ENCODE measurements around the gene SLC18A3. TPM values are rescaled to one million over a fixed set of nuclear protein-coding genes. Genes with fewer than 3 reads are reported as not detected.

Gene SLC18A3
- total and polyA plus RNA-seq, 3 donors from 2014 or later, result not detected

DNA sequence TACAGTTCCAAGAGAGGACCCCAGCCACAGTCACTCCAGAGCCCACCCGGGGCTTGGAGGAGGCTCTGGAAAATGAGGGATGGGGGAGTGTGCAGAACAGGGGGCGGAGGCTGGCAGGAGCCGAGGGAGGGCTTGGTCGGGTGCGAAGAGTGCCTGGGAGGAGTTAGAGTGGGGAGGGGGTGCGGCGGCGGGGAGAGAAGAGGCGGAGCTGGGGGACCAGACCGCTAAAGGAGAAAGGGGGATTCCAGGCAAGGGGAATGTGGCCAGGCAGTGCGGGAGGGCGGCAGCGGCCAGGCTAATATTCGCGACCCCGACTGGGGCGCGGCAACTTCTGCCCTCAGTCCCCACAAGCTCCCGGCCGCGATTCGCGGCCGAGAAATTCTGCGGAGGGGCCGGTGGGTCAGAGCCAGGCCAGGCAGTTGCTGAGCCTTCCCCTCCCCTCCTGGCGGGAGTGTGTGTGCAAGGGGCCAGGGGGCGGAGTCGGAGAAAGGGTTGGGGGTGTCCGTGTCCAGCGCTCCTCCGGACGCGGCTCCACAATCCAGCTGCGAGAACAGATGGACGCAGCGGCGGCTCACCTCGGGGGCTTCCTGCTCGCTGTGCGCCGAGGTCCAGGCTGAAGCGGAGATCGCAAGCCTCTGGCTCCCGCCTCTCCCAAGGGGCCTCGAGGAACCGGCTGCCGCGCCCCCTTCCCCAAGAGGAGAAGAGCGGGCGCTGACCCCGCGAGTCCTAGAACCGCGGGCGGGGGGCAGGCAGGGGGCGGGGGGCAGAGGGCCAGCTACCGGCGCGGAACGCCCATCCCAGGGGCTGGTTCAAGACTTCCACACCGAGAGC lies 612 bp upstream of the SLC18A3 start:
- Histone ChIP-seq H3K4me3 (peak overlapping the region in 1 of 2 donors; percentile 6), H3K9me3 (no peaks in the 10 kb centered on the region), H3K27ac (no peak overlapping the region), H3K4me1 (peaks cover 5% of the 10 kb centered on the region), H3K27me3 (no peaks in the 10 kb centered on the region), H3K36me3 (ENCODE audit: low read depth, missing control alignments) (no peaks in the 10 kb centered on the region)
- DNase-seq, result no peak
- intact Hi-C loops (cut with DNase I; ENCODE audit: low total_unique reads), result no loop called here
- TF ChIP-seq POLR2A (IDR thresholded peaks at IDR 0.05), result no peak
- TF ChIP-seq, protein P1, sequence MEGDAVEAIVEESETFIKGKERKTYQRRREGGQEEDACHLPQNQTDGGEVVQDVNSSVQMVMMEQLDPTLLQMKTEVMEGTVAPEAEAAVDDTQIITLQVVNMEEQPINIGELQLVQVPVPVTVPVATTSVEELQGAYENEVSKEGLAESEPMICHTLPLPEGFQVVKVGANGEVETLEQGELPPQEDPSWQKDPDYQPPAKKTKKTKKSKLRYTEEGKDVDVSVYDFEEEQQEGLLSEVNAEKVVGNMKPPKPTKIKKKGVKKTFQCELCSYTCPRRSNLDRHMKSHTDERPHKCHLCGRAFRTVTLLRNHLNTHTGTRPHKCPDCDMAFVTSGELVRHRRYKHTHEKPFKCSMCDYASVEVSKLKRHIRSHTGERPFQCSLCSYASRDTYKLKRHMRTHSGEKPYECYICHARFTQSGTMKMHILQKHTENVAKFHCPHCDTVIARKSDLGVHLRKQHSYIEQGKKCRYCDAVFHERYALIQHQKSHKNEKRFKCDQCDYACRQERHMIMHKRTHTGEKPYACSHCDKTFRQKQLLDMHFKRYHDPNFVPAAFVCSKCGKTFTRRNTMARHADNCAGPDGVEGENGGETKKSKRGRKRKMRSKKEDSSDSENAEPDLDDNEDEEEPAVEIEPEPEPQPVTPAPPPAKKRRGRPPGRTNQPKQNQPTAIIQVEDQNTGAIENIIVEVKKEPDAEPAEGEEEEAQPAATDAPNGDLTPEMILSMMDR (IDR thresholded peaks at IDR 0.05), result no peak
- WGBS, 2 donors, result 0 to 1% methylated on average over 42 to 57 of the region's 62 CpGs

DNA sequence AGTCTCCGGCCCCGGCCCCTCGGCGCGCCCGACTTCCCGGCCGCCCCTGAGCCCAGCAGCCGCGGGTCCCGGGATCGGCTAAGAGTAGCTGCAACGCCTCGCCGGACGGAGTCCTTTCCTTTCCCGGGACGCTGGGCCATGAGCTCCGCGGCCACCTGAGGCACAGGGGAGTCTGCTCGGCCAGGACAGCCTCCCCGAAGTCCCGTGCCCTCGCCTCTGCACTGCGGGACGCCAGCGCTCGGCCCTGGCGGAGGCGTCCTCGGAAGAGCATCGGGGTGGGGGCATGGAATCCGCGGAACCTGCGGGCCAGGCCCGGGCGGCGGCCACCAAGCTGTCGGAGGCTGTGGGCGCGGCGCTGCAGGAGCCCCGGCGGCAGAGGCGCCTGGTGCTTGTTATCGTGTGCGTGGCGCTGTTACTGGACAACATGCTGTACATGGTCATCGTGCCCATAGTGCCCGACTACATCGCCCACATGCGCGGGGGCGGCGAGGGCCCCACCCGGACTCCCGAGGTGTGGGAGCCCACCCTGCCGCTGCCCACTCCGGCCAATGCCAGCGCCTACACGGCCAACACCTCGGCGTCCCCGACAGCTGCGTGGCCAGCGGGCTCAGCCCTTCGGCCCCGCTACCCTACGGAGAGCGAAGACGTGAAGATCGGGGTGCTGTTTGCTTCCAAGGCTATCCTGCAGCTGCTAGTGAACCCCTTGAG lies 502 bp downstream of the SLC18A3 start:
- Histone ChIP-seq H3K27me3 (no peaks in the 10 kb centered on the region), H3K36me3 (ENCODE audit: low read depth, missing control alignments) (no peaks in the 10 kb centered on the region), H3K4me1 (peaks cover 5% of the 10 kb centered on the region), H3K9me3 (no peaks in the 10 kb centered on the region), H3K4me3 (peak overlapping the region in 1 of 2 donors; percentile 13), H3K27ac (no peak overlapping the region)
- intact Hi-C loops (cut with DNase I; ENCODE audit: low total_unique reads), result no loop called here
- DNase-seq, result no peak
- 3% methylated on average over 25 of the region's 72 CpGs; no CpG with 5 or more reads in 1 of the 2 donors for WGBS, 2 donors
- TF ChIP-seq POLR2A (IDR thresholded peaks at IDR 0.05), result no peak
- TF ChIP-seq, protein P1 (IDR thresholded peaks at IDR 0.05), result no peak

DNA sequence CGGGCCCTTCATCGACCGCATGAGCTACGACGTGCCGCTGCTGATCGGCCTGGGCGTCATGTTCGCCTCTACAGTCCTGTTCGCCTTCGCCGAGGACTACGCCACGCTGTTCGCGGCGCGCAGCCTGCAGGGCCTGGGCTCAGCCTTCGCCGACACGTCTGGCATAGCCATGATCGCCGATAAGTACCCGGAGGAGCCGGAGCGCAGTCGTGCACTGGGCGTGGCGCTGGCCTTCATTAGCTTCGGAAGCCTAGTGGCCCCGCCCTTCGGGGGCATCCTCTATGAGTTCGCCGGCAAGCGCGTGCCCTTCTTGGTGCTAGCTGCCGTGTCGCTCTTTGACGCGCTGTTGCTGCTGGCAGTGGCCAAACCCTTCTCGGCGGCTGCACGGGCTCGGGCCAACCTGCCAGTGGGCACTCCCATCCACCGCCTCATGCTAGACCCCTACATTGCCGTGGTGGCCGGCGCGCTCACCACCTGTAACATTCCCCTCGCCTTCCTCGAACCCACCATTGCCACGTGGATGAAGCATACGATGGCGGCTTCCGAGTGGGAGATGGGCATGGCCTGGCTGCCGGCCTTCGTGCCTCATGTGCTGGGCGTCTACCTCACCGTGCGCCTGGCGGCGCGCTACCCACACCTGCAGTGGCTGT lies 1.2 kb downstream of the SLC18A3 start:
- H3K4me3 ChIP-seq, result no peak overlapping the region
- H3K9me3 ChIP-seq, result no peaks in the 10 kb centered on the region
- intact Hi-C loops (cut with DNase I; ENCODE audit: low total_unique reads), result no loop called here
- H3K4me1 ChIP-seq, result peaks cover 5% of the 10 kb centered on the region
- WGBS, 2 donors, result 3% methylated on average over 16 to 58 of the region's 63 CpGs
- no peak overlapping the region for H3K27ac ChIP-seq
- no peaks in the 10 kb centered on the region for H3K27me3 ChIP-seq
- no peaks in the 10 kb centered on the region for H3K36me3 ChIP-seq (ENCODE audit: low read depth, missing control alignments)
- DNase-seq, result no peak
- no peak for TF ChIP-seq POLR2A (IDR thresholded peaks at IDR 0.05)
- TF ChIP-seq, protein P1 (IDR thresholded peaks at IDR 0.05), result no peak

DNA sequence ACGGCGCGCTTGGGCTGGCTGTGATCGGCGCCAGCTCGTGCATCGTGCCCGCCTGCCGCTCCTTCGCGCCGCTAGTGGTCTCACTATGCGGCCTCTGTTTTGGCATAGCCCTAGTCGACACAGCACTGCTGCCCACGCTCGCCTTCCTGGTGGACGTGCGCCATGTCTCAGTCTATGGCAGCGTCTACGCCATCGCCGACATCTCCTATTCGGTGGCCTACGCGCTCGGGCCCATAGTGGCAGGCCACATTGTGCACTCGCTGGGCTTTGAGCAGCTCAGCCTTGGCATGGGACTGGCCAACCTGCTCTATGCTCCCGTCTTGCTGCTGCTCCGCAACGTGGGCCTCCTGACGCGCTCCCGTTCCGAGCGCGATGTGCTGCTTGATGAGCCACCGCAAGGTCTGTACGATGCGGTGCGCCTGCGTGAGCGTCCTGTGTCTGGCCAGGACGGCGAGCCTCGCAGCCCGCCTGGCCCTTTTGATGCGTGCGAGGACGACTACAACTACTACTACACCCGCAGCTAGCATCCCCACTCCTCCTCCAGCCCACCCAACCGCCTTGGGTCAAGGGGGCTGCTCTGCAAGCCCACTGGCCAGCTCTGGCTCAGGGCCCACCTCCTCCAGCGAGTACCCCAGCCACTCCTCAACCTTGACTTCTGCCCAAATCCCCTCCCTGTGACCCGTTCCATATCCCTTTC lies 1.9 kb downstream of the SLC18A3 start:
- Histone ChIP-seq H3K27ac (no peak overlapping the region), H3K27me3 (no peaks in the 10 kb centered on the region), H3K9me3 (no peaks in the 10 kb centered on the region), H3K36me3 (ENCODE audit: low read depth, missing control alignments) (no peaks in the 10 kb centered on the region), H3K4me3 (no peak overlapping the region), H3K4me1 (peaks cover 5% of the 10 kb centered on the region)
- TF ChIP-seq, protein P1 (IDR thresholded peaks at IDR 0.05), result no peak
- TF ChIP-seq POLR2A (IDR thresholded peaks at IDR 0.05), result no peak
- intact Hi-C loops (cut with DNase I; ENCODE audit: low total_unique reads), result no loop called here
- WGBS, 2 donors, result 5 to 7% methylated on average over 30 to 39 of the region's 53 CpGs
- no peak for DNase-seq

Data from testis (tissue), 3 donors.